A549 (cell line): Measurements from ENCODE around the gene GRID1.

Experiments used
- MYC ChIP-seq: IDR thresholded peaks from 2 replicates; pipeline ENCODE4 v1.6.1; 2012; ENCODE audit warnings: mild to moderate bottlenecking, inconsistent platforms, low read length, improper control_type of control experiment, borderline replicate concordance
- NPAS2 ChIP-seq: fragments of 250-450 bp; sonication (Bioruptor Pico); IDR thresholded peaks from 2 replicates; pipeline ENCODE4 v1.8.0; 2022; ENCODE audit warnings: mild to moderate bottlenecking, moderate library complexity, borderline replicate concordance
- POLR2A ChIP-seq: IDR thresholded peaks from 2 replicates; pipeline ENCODE4 v1.6.1; 2012; ENCODE audit warnings: mild to moderate bottlenecking, low read length
- TF ChIP-seq, protein P1 (sequence below): IDR thresholded peaks from 2 replicates; pipeline ENCODE4 v1.6.1; 2012; ENCODE audit warnings: low read depth, borderline replicate concordance
- TF ChIP-seq, protein P2 (sequence below): fragments of >200 bp; sonication (Bioruptor Twin); formaldehyde crosslinking; IDR thresholded peaks from 3 replicates; pipeline ENCODE4 v1.5.1; 2016
- TF ChIP-seq, protein P3 (sequence below): fragments of 450-650 bp; IDR thresholded peaks from 2 replicates; pipeline ENCODE4 v1.6.1; 2014; ENCODE audit warnings: antibody characterized with exemption

DNA sequence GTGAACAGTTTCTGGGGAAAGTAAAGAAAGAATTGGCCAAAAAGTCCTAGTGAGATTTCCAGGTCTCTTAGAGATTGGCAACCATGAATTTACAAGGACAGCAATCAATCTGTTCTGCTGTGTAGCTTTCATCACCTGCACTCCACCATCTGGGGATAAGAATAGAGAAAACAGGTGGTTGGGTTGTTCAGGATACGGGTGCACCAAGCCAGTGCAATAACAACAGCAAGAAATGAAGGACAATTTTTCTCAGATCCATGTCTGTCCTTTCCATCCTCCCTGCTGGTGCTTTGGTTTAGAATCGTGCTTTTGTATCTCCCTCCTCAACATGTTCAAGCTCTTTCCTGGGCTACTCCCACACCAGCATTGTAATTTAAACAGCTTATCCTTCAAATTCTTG lies 787.7 kb downstream of the GRID1 start:
- TF ChIP-seq, protein P1, sequence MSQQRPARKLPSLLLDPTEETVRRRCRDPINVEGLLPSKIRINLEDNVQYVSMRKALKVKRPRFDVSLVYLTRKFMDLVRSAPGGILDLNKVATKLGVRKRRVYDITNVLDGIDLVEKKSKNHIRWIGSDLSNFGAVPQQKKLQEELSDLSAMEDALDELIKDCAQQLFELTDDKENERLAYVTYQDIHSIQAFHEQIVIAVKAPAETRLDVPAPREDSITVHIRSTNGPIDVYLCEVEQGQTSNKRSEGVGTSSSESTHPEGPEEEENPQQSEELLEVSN, result no peak
- TF ChIP-seq POLR2A (no peak), NPAS2 (CRISPR knock-in tag) (no peak), MYC (no peak)
- TF ChIP-seq, protein P2, sequence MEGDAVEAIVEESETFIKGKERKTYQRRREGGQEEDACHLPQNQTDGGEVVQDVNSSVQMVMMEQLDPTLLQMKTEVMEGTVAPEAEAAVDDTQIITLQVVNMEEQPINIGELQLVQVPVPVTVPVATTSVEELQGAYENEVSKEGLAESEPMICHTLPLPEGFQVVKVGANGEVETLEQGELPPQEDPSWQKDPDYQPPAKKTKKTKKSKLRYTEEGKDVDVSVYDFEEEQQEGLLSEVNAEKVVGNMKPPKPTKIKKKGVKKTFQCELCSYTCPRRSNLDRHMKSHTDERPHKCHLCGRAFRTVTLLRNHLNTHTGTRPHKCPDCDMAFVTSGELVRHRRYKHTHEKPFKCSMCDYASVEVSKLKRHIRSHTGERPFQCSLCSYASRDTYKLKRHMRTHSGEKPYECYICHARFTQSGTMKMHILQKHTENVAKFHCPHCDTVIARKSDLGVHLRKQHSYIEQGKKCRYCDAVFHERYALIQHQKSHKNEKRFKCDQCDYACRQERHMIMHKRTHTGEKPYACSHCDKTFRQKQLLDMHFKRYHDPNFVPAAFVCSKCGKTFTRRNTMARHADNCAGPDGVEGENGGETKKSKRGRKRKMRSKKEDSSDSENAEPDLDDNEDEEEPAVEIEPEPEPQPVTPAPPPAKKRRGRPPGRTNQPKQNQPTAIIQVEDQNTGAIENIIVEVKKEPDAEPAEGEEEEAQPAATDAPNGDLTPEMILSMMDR, result no peak
- TF ChIP-seq, protein P3, sequence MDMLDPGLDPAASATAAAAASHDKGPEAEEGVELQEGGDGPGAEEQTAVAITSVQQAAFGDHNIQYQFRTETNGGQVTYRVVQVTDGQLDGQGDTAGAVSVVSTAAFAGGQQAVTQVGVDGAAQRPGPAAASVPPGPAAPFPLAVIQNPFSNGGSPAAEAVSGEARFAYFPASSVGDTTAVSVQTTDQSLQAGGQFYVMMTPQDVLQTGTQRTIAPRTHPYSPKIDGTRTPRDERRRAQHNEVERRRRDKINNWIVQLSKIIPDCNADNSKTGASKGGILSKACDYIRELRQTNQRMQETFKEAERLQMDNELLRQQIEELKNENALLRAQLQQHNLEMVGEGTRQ, result no peak
